ENCODE measurements around the gene AFP.

The AFP gene

DNA sequence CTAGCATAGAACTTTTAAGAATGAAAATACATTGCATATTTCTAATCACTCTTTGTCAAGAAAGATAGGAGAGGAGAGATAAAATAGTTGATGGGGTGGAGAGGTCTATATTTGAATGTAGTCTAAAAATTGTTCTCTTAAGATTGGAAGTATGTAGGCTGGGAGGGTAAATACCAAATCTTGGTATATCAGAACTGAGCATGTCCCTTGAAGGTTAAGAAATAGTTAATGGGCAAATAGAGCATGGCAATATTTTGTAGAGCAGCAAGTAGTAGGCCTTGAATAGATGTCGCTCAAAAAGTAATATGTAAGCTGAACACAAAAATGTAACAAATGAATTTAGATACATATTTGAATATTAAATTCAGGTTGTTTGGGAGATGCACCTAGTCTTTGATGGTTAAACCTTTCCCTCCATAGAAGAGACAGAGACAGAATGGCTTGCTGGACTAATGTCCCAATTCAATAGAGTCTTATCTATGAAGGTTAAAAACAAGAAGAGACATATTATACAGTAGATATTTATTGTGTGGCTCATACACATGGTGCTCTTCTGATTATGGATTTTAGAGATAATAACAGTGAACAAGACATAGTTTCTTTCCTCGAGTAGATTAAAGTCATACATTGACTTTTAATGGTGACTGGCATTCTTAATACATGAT is 19.5 kb upstream of the AFP start:
- CTCF ChIA-PET, result interaction anchor here (0.7 kb wide), 1 partner anchor 700 kb away, joined by 4 read pairs; no protein-coding TSS in a partner anchor
- TF ChIP-seq SUZ12 (IDR thresholded peaks at IDR 0.05), result no peak
- TF ChIP-seq FOXA1 (IDR thresholded peaks at IDR 0.05), result no peak
- TF ChIP-seq NFRKB (IDR thresholded peaks at IDR 0.05), result no peak
- POLR2A ChIA-PET, result no interaction called here
- DNase-seq (ENCODE audit: extremely low spot score), result no peak

DNA sequence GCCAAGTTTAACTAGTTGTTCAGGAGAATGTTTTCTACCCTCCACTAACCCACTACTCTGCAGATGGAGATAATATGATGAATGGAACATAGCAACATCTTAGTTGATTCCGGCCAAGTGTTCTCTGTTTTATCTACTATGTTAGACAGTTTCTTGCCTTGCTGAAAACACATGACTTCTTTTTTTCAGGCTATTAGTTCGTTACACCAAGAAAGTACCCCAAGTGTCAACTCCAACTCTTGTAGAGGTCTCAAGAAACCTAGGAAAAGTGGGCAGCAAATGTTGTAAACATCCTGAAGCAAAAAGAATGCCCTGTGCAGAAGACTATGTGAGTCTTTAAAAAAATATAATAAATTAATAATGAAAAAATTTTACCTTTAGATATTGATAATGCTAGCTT is 18.7 kb upstream of the AFP start:
- DNase-seq (ENCODE audit: extremely low spot score), result no peak
- CTCF ChIA-PET, result no interaction called here
- POLR2A ChIA-PET, result no interaction called here
- no peak for TF ChIP-seq ARNT (IDR thresholded peaks at IDR 0.05)
- TF ChIP-seq FOXM1 (IDR thresholded peaks at IDR 0.05; ENCODE audit: borderline replicate concordance), result no peak
- no peak for TF ChIP-seq SP1 (IDR thresholded peaks at IDR 0.05)
- TF ChIP-seq FOXA1 (IDR thresholded peaks at IDR 0.05), result no peak
- no peak for TF ChIP-seq SUZ12 (IDR thresholded peaks at IDR 0.05)
- TF ChIP-seq NFRKB (IDR thresholded peaks at IDR 0.05), result no peak
- TF ChIP-seq LEF1 (IDR thresholded peaks at IDR 0.05; ENCODE audit: borderline replicate concordance), result no peak
- TF ChIP-seq L3MBTL2 (conservative IDR thresholded peaks at IDR 0.05), result no peak
- no peak for TF ChIP-seq FOXK2 (IDR thresholded peaks at IDR 0.05)

DNA sequence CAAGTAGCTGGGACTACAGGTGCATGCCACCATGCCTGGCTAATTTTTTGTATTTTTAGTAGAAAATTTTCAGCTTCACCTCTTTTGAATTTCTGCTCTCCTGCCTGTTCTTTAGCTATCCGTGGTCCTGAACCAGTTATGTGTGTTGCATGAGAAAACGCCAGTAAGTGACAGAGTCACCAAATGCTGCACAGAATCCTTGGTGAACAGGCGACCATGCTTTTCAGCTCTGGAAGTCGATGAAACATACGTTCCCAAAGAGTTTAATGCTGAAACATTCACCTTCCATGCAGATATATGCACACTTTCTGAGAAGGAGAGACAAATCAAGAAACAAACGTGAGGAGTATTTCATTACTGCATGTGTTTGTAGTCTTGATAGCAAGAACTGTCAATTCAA is 18.0 kb upstream of the AFP start:
- TF ChIP-seq CTBP1 (IDR thresholded peaks at IDR 0.05; ENCODE audit: borderline replicate concordance) (no peak), BHLHE40 (IDR thresholded peaks at IDR 0.05; ENCODE audit: borderline replicate concordance) (no peak), FOXK2 (IDR thresholded peaks at IDR 0.05) (no peak), ZNF384 (IDR thresholded peaks at IDR 0.05) (no peak), NFRKB (IDR thresholded peaks at IDR 0.05) (no peak), FOXM1 (IDR thresholded peaks at IDR 0.05; ENCODE audit: borderline replicate concordance) (no peak), ARNT (IDR thresholded peaks at IDR 0.05) (no peak), SUZ12 (IDR thresholded peaks at IDR 0.05) (no peak), TARDBP (IDR thresholded peaks at IDR 0.05) (no peak), ELF4 (IDR thresholded peaks at IDR 0.05) (no peak)
- TF ChIP-seq, protein P1, sequence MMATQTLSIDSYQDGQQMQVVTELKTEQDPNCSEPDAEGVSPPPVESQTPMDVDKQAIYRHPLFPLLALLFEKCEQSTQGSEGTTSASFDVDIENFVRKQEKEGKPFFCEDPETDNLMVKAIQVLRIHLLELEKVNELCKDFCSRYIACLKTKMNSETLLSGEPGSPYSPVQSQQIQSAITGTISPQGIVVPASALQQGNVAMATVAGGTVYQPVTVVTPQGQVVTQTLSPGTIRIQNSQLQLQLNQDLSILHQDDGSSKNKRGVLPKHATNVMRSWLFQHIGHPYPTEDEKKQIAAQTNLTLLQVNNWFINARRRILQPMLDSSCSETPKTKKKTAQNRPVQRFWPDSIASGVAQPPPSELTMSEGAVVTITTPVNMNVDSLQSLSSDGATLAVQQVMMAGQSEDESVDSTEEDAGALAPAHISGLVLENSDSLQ (IDR thresholded peaks at IDR 0.05), result no peak
- ChIA-PET CTCF (no interaction called here), POLR2A (no interaction called here)
- no peak for DNase-seq (ENCODE audit: extremely low spot score)

DNA sequence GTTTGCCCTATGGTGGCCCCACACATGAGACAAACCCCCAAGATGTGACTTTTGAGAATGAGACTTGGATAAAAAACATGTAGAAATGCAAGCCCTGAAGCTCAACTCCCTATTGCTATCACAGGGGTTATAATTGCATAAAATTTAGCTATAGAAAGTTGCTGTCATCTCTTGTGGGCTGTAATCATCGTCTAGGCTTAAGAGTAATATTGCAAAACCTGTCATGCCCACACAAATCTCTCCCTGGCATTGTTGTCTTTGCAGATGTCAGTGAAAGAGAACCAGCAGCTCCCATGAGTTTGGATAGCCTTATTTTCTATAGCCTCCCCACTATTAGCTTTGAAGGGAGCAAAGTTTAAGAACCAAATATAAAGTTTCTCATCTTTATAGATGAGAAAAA is 17.3 kb upstream of the AFP start:
- CTCF ChIA-PET, result no interaction called here
- DNase-seq (ENCODE audit: extremely low spot score), result no peak
- TF ChIP-seq TARDBP (IDR thresholded peaks at IDR 0.05) (no peak), FOXA1 (IDR thresholded peaks at IDR 0.05) (no peak), NFRKB (IDR thresholded peaks at IDR 0.05) (no peak), FOXK2 (IDR thresholded peaks at IDR 0.05) (no peak), SP1 (IDR thresholded peaks at IDR 0.05) (no peak), LEF1 (IDR thresholded peaks at IDR 0.05; ENCODE audit: borderline replicate concordance) (no peak), SUZ12 (IDR thresholded peaks at IDR 0.05) (no peak), HDGF (IDR thresholded peaks at IDR 0.05; ENCODE audit: borderline replicate concordance) (no peak), ELF4 (IDR thresholded peaks at IDR 0.05) (no peak), ARNT (IDR thresholded peaks at IDR 0.05) (no peak), BHLHE40 (IDR thresholded peaks at IDR 0.05; ENCODE audit: borderline replicate concordance) (no peak), L3MBTL2 (conservative IDR thresholded peaks at IDR 0.05) (no peak), CTBP1 (IDR thresholded peaks at IDR 0.05; ENCODE audit: borderline replicate concordance) (no peak), ZNF384 (IDR thresholded peaks at IDR 0.05) (no peak), FOXM1 (IDR thresholded peaks at IDR 0.05; ENCODE audit: borderline replicate concordance) (no peak)
- TF ChIP-seq, protein P1 (IDR thresholded peaks at IDR 0.05), result no peak
- POLR2A ChIA-PET, result no interaction called here

DNA sequence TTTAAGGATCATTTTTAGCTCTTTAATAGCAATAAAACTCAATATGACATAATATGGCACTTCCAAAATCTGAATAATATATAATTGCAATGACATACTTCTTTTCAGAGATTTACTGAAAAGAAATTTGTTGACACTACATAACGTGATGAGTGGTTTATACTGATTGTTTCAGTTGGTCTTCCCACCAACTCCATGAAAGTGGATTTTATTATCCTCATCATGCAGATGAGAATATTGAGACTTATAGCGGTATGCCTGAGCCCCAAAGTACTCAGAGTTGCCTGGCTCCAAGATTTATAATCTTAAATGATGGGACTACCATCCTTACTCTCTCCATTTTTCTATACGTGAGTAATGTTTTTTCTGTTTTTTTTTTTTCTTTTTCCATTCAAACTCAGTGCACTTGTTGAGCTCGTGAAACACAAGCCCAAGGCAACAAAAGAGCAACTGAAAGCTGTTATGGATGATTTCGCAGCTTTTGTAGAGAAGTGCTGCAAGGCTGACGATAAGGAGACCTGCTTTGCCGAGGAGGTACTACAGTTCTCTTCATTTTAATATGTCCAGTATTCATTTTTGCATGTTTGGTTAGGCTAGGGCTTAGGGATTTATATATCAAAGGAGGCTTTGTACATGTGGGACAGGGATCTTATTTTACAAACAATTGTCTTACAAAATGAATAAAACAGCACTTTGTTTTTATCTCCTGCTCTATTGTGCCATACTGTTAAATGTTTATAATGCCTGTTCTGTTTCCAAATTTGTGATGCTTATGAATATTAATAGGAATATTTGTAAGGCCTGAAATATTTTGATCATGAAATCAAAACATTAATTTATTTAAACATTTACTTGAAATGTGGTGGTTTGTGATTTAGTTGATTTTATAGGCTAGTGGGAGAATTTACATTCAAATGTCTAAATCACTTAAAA is 16.6 kb upstream of the AFP start:
- TF ChIP-seq HDGF (IDR thresholded peaks at IDR 0.05; ENCODE audit: borderline replicate concordance) (no peak), SUZ12 (IDR thresholded peaks at IDR 0.05) (no peak), NFRKB (IDR thresholded peaks at IDR 0.05) (no peak), SP1 (IDR thresholded peaks at IDR 0.05) (no peak)
- DNase-seq (ENCODE audit: extremely low spot score), result no peak
- CTCF ChIA-PET, result no interaction called here
- POLR2A ChIA-PET, result no interaction called here

DNA sequence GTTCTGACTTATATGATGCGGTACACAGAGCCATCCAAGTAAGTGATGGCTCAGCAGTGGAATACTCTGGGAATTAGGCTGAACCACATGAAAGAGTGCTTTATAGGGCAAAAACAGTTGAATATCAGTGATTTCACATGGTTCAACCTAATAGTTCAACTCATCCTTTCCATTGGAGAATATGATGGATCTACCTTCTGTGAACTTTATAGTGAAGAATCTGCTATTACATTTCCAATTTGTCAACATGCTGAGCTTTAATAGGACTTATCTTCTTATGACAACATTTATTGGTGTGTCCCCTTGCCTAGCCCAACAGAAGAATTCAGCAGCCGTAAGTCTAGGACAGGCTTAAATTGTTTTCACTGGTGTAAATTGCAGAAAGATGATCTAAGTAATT is 15.4 kb upstream of the AFP start:
- POLR2A ChIA-PET, result no interaction called here
- TF ChIP-seq NFRKB (IDR thresholded peaks at IDR 0.05) (no peak), BHLHE40 (IDR thresholded peaks at IDR 0.05; ENCODE audit: borderline replicate concordance) (no peak), HDGF (IDR thresholded peaks at IDR 0.05; ENCODE audit: borderline replicate concordance) (no peak), LEF1 (IDR thresholded peaks at IDR 0.05; ENCODE audit: borderline replicate concordance) (no peak), L3MBTL2 (conservative IDR thresholded peaks at IDR 0.05) (no peak), CTBP1 (IDR thresholded peaks at IDR 0.05; ENCODE audit: borderline replicate concordance) (no peak), SUZ12 (IDR thresholded peaks at IDR 0.05) (no peak), TARDBP (IDR thresholded peaks at IDR 0.05) (no peak), ELF4 (IDR thresholded peaks at IDR 0.05) (no peak), FOXA1 (IDR thresholded peaks at IDR 0.05) (no peak), ARNT (IDR thresholded peaks at IDR 0.05) (no peak), SP1 (IDR thresholded peaks at IDR 0.05) (no peak), FOXM1 (IDR thresholded peaks at IDR 0.05; ENCODE audit: borderline replicate concordance) (no peak), ZNF384 (IDR thresholded peaks at IDR 0.05) (no peak), FOXK2 (IDR thresholded peaks at IDR 0.05) (no peak)
- TF ChIP-seq, protein P1 (IDR thresholded peaks at IDR 0.05), result no peak
- no peak for DNase-seq (ENCODE audit: extremely low spot score)
- CTCF ChIA-PET, result no interaction called here

Data from HEK293T (cell line).